H1 (cell line): Measurements from ENCODE around the gene APOL4. TPM values are rescaled to one million over a fixed set of nuclear protein-coding genes. Genes with fewer than 3 reads are reported as not detected.
A peak's percentile ranks its signal among the peaks of the same experiment; 100 is the strongest.
"Not testable (repeated sequence)": the region's sequence is repeated elsewhere in the genome, so short reads cannot be mapped to it uniquely, and the experiment has no call there.

Experiments
- CTCF ChIA-PET: fragments of 300-600 bp; sonication (Branson Sonifier 250); formaldehyde crosslinking; loops from one replicate; lab custom pipeline; 2021; ENCODE audit not compliant: partially characterized antibody; lab: Charles Lee
- POLR2A ChIA-PET: fragments of 300-600 bp; sonication (Branson Sonifier 250); formaldehyde crosslinking; loops from one replicate; lab custom pipeline; 2021; ENCODE audit warnings: inconsistent platforms; ENCODE audit not compliant: partially characterized antibody; lab: Charles Lee
- DNase-seq, 2 experiments: peaks; one replicate each; pipeline versions ENCODE4 v3.0.0 to v3.0.0-alpha.2; 2010 to 2022; ENCODE audit warnings: low spot score in 2 of 2, low read depth in 1 of 2, mixed read lengths in 1 of 2
- FAIRE-seq: peaks from 2 replicates; lab custom pipeline; 2011; peaks lifted over from hg19 to GRCh38; lab: Jason Lieb, UNC
- H2AFZ ChIP-seq: 2 replicates; pipeline ENCODE4 v1.8.1; 2012; ENCODE audit warnings: low read length, inconsistent platforms
- H2AK5ac ChIP-seq: 2 replicates; pipeline ENCODE4 v1.6.1; 2013; ENCODE audit warnings: low read depth, low read length
- H2BK120ac ChIP-seq: replicated peaks from 2 replicates; pipeline ENCODE3; 2013; ENCODE audit warnings: low read depth, low read length, inconsistent platforms
- H2BK12ac ChIP-seq: 2 replicates; pipeline ENCODE4 v1.6.1; 2013; ENCODE audit warnings: low read depth, low read length
- H2BK15ac ChIP-seq: 2 replicates; pipeline ENCODE4 v1.6.1; 2013; ENCODE audit warnings: low read length
- H2BK20ac ChIP-seq: 2 replicates; pipeline ENCODE4 v1.6.1; 2013; ENCODE audit warnings: low read length
- H2BK5ac ChIP-seq: 2 replicates; pipeline ENCODE4 v1.6.1; 2013; ENCODE audit warnings: low read depth, low read length
- H3K14ac ChIP-seq: 2 replicates; pipeline ENCODE4 v1.6.1; 2013; ENCODE audit warnings: inconsistent platforms; ENCODE audit not compliant: insufficient read length
- H3K18ac ChIP-seq: 2 replicates; pipeline ENCODE4 v1.6.1; 2013; ENCODE audit warnings: low read length; ENCODE audit errors: extremely low read depth
- H3K23ac ChIP-seq: 2 replicates; pipeline ENCODE4 v1.6.1; 2013; ENCODE audit warnings: inconsistent platforms; ENCODE audit not compliant: insufficient read length
- H3K23me2 ChIP-seq: 2 replicates; pipeline ENCODE4 v1.6.1; 2013; ENCODE audit warnings: low read depth, low read length
- H3K27ac ChIP-seq: 2 replicates; pipeline ENCODE4 v1.6.1; 2011; ENCODE audit warnings: low read depth, low read length, inconsistent platforms
- H3K27me3 ChIP-seq, 4 experiments: replicated peaks in 1 of 4; 1 replicate in 1 of 4; 2 replicates in 3 of 4; pipeline versions ENCODE4 v1.6.1 to v1.8.1; 2011 to 2013; ENCODE audit warnings: low read length in 3 of 4, mild to moderate bottlenecking in 3 of 4, inconsistent platforms in 2 of 4, mixed read lengths in 2 of 4, moderate library complexity in 1 of 4; ENCODE audit not compliant: control insufficient read depth in 3 of 4, insufficient read depth in 3 of 4; ENCODE audit errors: extremely low read depth in 1 of 4
- H3K36me3 ChIP-seq, 4 experiments: 2 replicates each; pipeline versions ENCODE4 v1.6.1 to v1.8.1; 2011 to 2013; ENCODE audit warnings: mild to moderate bottlenecking in 4 of 4, low read length in 3 of 4, moderate library complexity in 2 of 4, control low read depth in 1 of 4, inconsistent platforms in 1 of 4; ENCODE audit not compliant: insufficient read depth in 4 of 4, control insufficient read depth in 2 of 4
- H3K4ac ChIP-seq: replicated peaks from 2 replicates; pipeline ENCODE3; 2013; ENCODE audit warnings: low read length, low read depth, mixed read lengths, inconsistent platforms; ENCODE audit not compliant: insufficient read length
- H3K4me1 ChIP-seq, 4 experiments: replicated peaks in 1 of 4; 1 replicate in 1 of 4; 2 replicates in 3 of 4; pipeline versions ENCODE4 v1.6.1 to v1.8.1; 2011 to 2013; ENCODE audit warnings: low read length in 3 of 4, inconsistent platforms in 2 of 4, mixed read lengths in 1 of 4; ENCODE audit not compliant: insufficient read depth in 4 of 4, control insufficient read depth in 3 of 4
- H3K4me2 ChIP-seq, 2 experiments: 2 replicates each; pipeline versions ENCODE4 v1.6.1 to v1.8.1; 2011 to 2013; ENCODE audit warnings: low read depth in 2 of 2, low read length in 2 of 2, control low read depth in 1 of 2, inconsistent platforms in 1 of 2, mild to moderate bottlenecking in 1 of 2; ENCODE audit not compliant: insufficient read depth in 1 of 2
- H3K4me3 ChIP-seq, 4 experiments: fragments of 200-600, 300-600 bp in 1 of 4; sonication (generic), shearing (Covaris generic), sonication (Bioruptor Twin) in 1 of 4; 2 replicates each; pipeline versions ENCODE4 v1.5.1 to v1.8.1; 2011 to 2016; ENCODE audit warnings: low read length in 4 of 4, low read depth in 3 of 4, control low read depth in 2 of 4, inconsistent platforms in 2 of 4, mild to moderate bottlenecking in 2 of 4, mixed read lengths in 1 of 4, moderate library complexity in 1 of 4; ENCODE audit not compliant: insufficient read depth in 2 of 4; ENCODE audit errors: extremely low read depth in 1 of 4
- H3K56ac ChIP-seq: replicated peaks from 2 replicates; pipeline ENCODE3; 2013; ENCODE audit warnings: low read depth, mild to moderate bottlenecking, mixed read lengths, low read length, inconsistent platforms; ENCODE audit not compliant: insufficient read length
- H3K79me1 ChIP-seq: 2 replicates; pipeline ENCODE4 v1.6.1; 2013; ENCODE audit warnings: low read depth, low read length, control low read depth
- H3K79me2 ChIP-seq, 2 experiments: 2 replicates each; pipeline versions ENCODE4 v1.6.1 to v1.8.1; 2012 to 2013; ENCODE audit warnings: low read length in 2 of 2, mild to moderate bottlenecking in 2 of 2, inconsistent platforms in 1 of 2; ENCODE audit not compliant: insufficient read depth in 2 of 2, control insufficient read depth in 1 of 2
- H3K9ac ChIP-seq, 4 experiments: replicated peaks in 1 of 4; 1 replicate in 1 of 4; 2 replicates in 3 of 4; pipeline versions ENCODE4 v1.6.1 to v1.8.1; 2011 to 2013; ENCODE audit warnings: low read depth in 3 of 4, low read length in 3 of 4, control low read depth in 2 of 4, mild to moderate bottlenecking in 2 of 4, moderate library complexity in 2 of 4, inconsistent platforms in 1 of 4; ENCODE audit errors: extremely low read depth in 1 of 4
- H3K9me3 ChIP-seq, 2 experiments: 2 replicates each; pipeline versions ENCODE4 v1.6.1 to v1.8.1; 2012 to 2013; ENCODE audit warnings: mild to moderate bottlenecking in 2 of 2, moderate library complexity in 2 of 2, control low read depth in 1 of 2, inconsistent platforms in 1 of 2, low read depth in 1 of 2, low read length in 1 of 2, mixed read lengths in 1 of 2; ENCODE audit not compliant: insufficient read depth in 2 of 2
- H4K20me1 ChIP-seq, 2 experiments: replicated peaks in 1 of 2; 2 replicates each; pipeline versions ENCODE3 to v1.8.1; 2011 to 2013; ENCODE audit warnings: inconsistent platforms in 2 of 2, low read length in 2 of 2, mild to moderate bottlenecking in 1 of 2; ENCODE audit not compliant: insufficient read depth in 2 of 2, control insufficient read depth in 1 of 2
- H4K5ac ChIP-seq: 2 replicates; pipeline ENCODE4 v1.6.1; 2013; ENCODE audit warnings: low read length, low read depth, mixed read lengths, inconsistent platforms; ENCODE audit not compliant: insufficient read length
- H4K8ac ChIP-seq: 2 replicates; pipeline ENCODE4 v1.8.0; 2013; ENCODE audit warnings: mild to moderate bottlenecking, moderate library complexity, low read length, inconsistent platforms; ENCODE audit not compliant: insufficient read depth; ENCODE audit errors: extremely low read depth
- H4K91ac ChIP-seq: replicated peaks from 2 replicates; pipeline ENCODE3; 2013; ENCODE audit warnings: low read length, mixed read lengths, inconsistent platforms; ENCODE audit not compliant: insufficient read length
- EP300 ChIP-seq, 2 experiments: IDR thresholded peaks; 1 replicate in 1 of 2; 2 replicates in 1 of 2; pipeline ENCODE4 v1.6.1; 2011 to 2012; ENCODE audit warnings: low read depth in 2 of 2, low read length in 2 of 2, mild to moderate bottlenecking in 2 of 2, borderline replicate concordance in 1 of 2, inconsistent platforms in 1 of 2, moderate library complexity in 1 of 2
- WGBS, 2 experiments: shearing (Covaris generic) in 1 of 2; methylation state at CpG; one replicate each; pipeline versions ENCODE4 v1.1.6 to v1.1.7; 2013 to 2015; ENCODE audit warnings: low lambda C conversion rate in 2 of 2, mixed read lengths in 2 of 2, inconsistent platforms in 1 of 2, low coverage in 1 of 2, missing lambda C conversion rate in 1 of 2; ENCODE audit not compliant: insufficient replicate concordance in 2 of 2, insufficient coverage in 1 of 2, insufficient read length in 1 of 2; ENCODE audit errors: extremely low coverage in 1 of 2, missing lambda C conversion rate in 1 of 2; 5-methylcytosine and 5-hydroxymethylcytosine counted together
- polyA plus RNA-seq, 7 experiments: library from polyadenylated mRNA; depleted of rRNA in 3 of 7; stranded (reverse) in 5 of 7; unstranded in 2 of 7; fragments of >200 nt in 5 of 7; fragments of 200-250 nt in 2 of 7; gene quantifications; 1 replicate in 5 of 7; 2 replicates in 1 of 7; 4 replicates in 1 of 7; pipeline versions ENCODE4 v1.2.1 to v1.2.3, GENCODE V29; 2011 to 2013; ENCODE audit warnings: missing spikeins in 2 of 7, mixed read lengths in 2 of 7
- total RNA-seq: library from RNA; stranded (reverse); fragmentation: NEBNext Ultra II Directional; extraction: Animal tissue kit (Norgen Biotek cat#: 25700); gene quantifications from 2 replicates; pipeline ENCODE4 v1.2.1, GENCODE V29; 2021

APOL4 gene
- total and polyA plus RNA-seq, 2 of the 8 experiments (the other 6 are each of a cell fraction or from before 2014, with no cell fraction given) = 0.02 TPM; not detected in 1

GRCh38 chr22:36209488-36209908 lies 7.9 kb upstream of the APOL4 start:
- H3K79me1 ChIP-seq, H4K8ac ChIP-seq, H3K27me3 ChIP-seq, H2BK15ac ChIP-seq, H3K56ac ChIP-seq, H3K23me2 ChIP-seq, H2BK120ac ChIP-seq, H4K20me1 ChIP-seq, H2AK5ac ChIP-seq, H4K91ac ChIP-seq, H3K14ac ChIP-seq, H3K4me2 ChIP-seq, H3K4ac ChIP-seq, H3K23ac ChIP-seq, H3K4me3 ChIP-seq, H4K5ac ChIP-seq, H3K9ac ChIP-seq, DNase-seq, FAIRE-seq, POLR2A ChIA-PET, H3K4me1 ChIP-seq, H2BK5ac ChIP-seq, H2AFZ ChIP-seq, H2BK12ac ChIP-seq, H3K79me2 ChIP-seq, H3K9me3 ChIP-seq, H3K36me3 ChIP-seq, H3K18ac ChIP-seq, H2BK20ac ChIP-seq, H3K27ac ChIP-seq: not testable (repeated sequence)
- WGBS, 2 experiments = 92% methylated on average over 5 of the region's 5 CpGs; no CpG with 5 or more reads in 1 of the 2 experiments
- CTCF ChIA-PET = interaction anchor here (1.5 to 1.6 kb wide), 2 partner anchors 11 to 17 kb away, joined by 4 to 7 read pairs; no protein-coding TSS in a partner anchor
- TF ChIP-seq EP300 (IDR thresholded peaks at IDR 0.05; ENCODE audit: borderline replicate concordance in 1 of 2, low read depth in 2 of 2, low read length in 2 of 2) = peak in 1 of 2 experiments; percentile 51; a peak in 1 of 3 replicates
